Large intestine (tissue), 3 donors: ENCODE measurements around the gene KLHL14. TPM values are rescaled to one million over a fixed set of nuclear protein-coding genes. Genes with fewer than 3 reads are reported as not detected.

Experiments
- DNase-seq, 2 donors: peaks; one replicate each; pipeline versions ENCODE4 v3.0.0 to v3.0.0-alpha.2; 2013
- H3K27ac ChIP-seq: one replicate; pipeline ENCODE4 v1.5.1; 2013; ENCODE audit warnings: low read length
- H3K27me3 ChIP-seq: 2 replicates; pipeline ENCODE4 v1.6.1; 2013; ENCODE audit warnings: low read length; ENCODE audit not compliant: control insufficient read depth, insufficient read depth
- H3K36me3 ChIP-seq: 2 replicates; pipeline ENCODE4 v1.6.1; 2013; ENCODE audit warnings: low read length; ENCODE audit not compliant: control insufficient read depth, insufficient read depth
- H3K4me1 ChIP-seq: one replicate; pipeline ENCODE4 v1.6.1; 2013; ENCODE audit warnings: low read length; ENCODE audit not compliant: control insufficient read depth, insufficient read depth
- H3K4me3 ChIP-seq: one replicate; pipeline ENCODE4 v1.5.1; 2013; ENCODE audit warnings: low read length
- H3K9me3 ChIP-seq: one replicate; pipeline ENCODE4 v1.6.1; 2013; ENCODE audit warnings: mild to moderate bottlenecking, low read depth, low read length, moderate library complexity; ENCODE audit not compliant: control insufficient read depth
- WGBS: methylation state at CpG from one replicate; pipeline ENCODE4 v1.1.5; 2013; ENCODE audit warnings: low lambda C conversion rate; ENCODE audit not compliant: insufficient coverage; 5-methylcytosine and 5-hydroxymethylcytosine counted together
- polyA plus RNA-seq: library from polyadenylated mRNA; unstranded; fragments of 120-200 nt; gene quantifications from one replicate; pipeline ENCODE4 v1.2.1, GENCODE V29; 2013

KLHL14 gene
- polyA plus RNA-seq, 1 donor: 0.39 TPM

DNA sequence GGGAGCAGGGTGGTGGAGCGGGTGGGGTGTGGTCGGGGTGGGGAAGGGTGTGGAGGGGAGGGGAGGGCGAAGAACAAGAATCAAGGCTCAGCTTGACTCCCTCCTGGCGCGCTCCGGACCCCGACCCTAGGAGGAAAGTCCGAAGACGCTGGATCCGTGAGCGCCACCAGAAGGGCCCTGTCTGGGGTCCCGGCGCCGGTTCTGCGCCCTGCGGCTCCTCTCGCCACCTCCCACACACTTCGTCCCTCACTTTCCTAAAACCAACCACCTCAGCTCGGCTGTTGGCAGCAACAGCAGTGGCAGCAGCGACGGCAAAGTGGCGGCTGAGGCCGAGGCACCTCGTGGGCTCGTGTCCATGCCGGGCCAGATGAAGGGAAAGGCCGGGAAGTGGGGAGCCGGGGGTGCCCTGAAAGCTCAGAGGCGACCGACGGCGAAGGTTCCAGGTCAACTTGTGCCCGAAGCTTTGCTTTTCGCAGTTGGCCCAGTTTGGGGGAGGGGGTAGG lies 2.1 kb downstream of the KLHL14 start:
- Histone ChIP-seq H3K4me1 (peaks cover 11% of the 10 kb centered on the region), H3K36me3 (no peaks in the 10 kb centered on the region), H3K4me3 (peak overlapping the region; percentile 1), H3K27me3 (peaks cover 54% of the 10 kb centered on the region), H3K9me3 (peaks cover 4% of the 10 kb centered on the region), H3K27ac (no peak overlapping the region)
- peak; percentile 23 to 60 for DNase-seq
- WGBS: no CpG with 5 or more reads among the region's 34 CpGs

DNA sequence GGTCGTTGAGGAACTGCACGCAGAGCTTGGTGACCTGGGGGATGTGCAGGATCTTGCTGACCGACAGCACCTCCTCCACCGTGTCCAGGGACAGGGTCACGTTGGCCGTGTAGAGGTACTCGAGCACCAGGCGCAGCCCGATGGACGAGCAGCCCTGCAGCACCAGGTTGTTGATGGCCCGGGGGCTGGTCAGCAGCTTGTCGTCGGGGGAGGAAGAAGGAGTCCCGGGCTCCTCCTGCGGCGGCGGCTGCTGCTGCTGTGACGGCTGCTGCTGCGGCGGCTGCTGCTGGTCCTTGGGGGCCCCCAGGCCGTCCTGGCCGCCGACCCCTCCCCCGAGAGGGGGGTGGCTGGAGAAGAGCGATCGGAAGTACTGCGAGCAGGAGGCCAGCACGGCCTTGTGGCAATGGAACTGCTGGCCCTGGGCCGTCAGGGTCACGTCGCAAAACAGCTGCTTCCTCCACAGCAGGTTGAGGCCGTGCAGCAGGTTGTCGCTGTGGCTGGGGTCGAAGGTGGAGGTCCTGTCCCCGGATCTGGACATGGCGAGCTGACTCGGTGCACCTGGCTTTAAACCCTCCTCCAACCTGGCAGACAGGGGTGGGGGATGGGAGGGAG lies 2.7 kb downstream of the KLHL14 start:
- peaks cover 54% of the 10 kb centered on the region for H3K27me3 ChIP-seq
- no CpG with 5 or more reads among the region's 37 CpGs for WGBS
- DNase-seq: peak in 1 of 2 donors; percentile 33
- H3K9me3 ChIP-seq: peaks cover 4% of the 10 kb centered on the region
- H3K4me3 ChIP-seq: no peak overlapping the region
- H3K4me1 ChIP-seq: peaks cover 11% of the 10 kb centered on the region
- no peaks in the 10 kb centered on the region for H3K36me3 ChIP-seq
- H3K27ac ChIP-seq: no peak overlapping the region

DNA sequence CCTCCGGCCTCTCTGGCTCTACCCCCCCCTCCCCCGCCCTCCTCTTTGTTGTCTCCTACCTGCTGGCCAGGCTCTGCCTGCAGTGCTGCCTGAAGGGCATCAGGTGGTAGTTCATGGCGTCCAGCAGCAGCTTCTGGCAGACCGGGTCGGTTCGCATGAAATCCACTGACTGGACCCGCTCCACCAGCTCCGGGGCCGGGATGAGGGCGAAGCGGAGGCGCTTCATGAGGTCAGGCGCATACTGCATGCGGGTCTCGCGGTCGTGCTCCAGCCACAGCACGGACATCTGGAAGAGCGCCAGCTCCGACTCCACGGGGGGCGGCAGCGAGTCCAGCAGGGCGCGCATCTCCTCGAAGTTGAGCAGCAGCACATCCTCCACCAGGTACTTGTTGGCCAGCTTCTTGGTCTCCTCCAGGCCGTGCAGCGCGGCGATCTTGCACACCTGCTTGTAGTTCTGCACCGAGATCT lies 3.2 kb downstream of the KLHL14 start:
- Histone ChIP-seq H3K4me1 (peaks cover 11% of the 10 kb centered on the region), H3K27me3 (peaks cover 54% of the 10 kb centered on the region), H3K9me3 (peaks cover 4% of the 10 kb centered on the region), H3K4me3 (no peak overlapping the region), H3K27ac (no peak overlapping the region), H3K36me3 (no peaks in the 10 kb centered on the region)
- WGBS: no CpG with 5 or more reads among the region's 31 CpGs
- DNase-seq: peak in 1 of 2 donors; percentile 17

- no peaks in the 10 kb centered on the region for H3K36me3 ChIP-seq
- no peak overlapping the region for H3K4me3 ChIP-seq
- peak in 1 of 2 donors; percentile 10 for DNase-seq
- H3K27me3 ChIP-seq: peaks cover 54% of the 10 kb centered on the region
- H3K9me3 ChIP-seq: peaks cover 4% of the 10 kb centered on the region
- no peak overlapping the region for H3K27ac ChIP-seq
- WGBS: no CpG with 5 or more reads among the region's 8 CpGs
- H3K4me1 ChIP-seq: peaks cover 11% of the 10 kb centered on the region
Observed at GRCh38 chr18:32769071-32769585, 3.7 kb downstream of the KLHL14 start.

GRCh38 chr18:32767400-32767799 lies 5.4 kb downstream of the KLHL14 start:
- Histone ChIP-seq H3K36me3 (no peaks in the 10 kb centered on the region), H3K27ac (no peak overlapping the region), H3K4me3 (no peak overlapping the region), H3K4me1 (peaks cover 11% of the 10 kb centered on the region), H3K9me3 (peaks cover 4% of the 10 kb centered on the region), H3K27me3 (peaks cover 44% of the 10 kb centered on the region)
- WGBS: 100% methylated on average over 1 of the region's 3 CpGs
- DNase-seq: no peak

GRCh38 chr18:32764611-32765244 lies 8.1 kb downstream of the KLHL14 start:
- peaks cover 4% of the 10 kb centered on the region for H3K4me1 ChIP-seq
- DNase-seq: no peak
- WGBS: 100% methylated on average over 2 of the region's 3 CpGs
- H3K27ac ChIP-seq: no peak overlapping the region
- H3K27me3 ChIP-seq: peaks cover 19% of the 10 kb centered on the region
- no peaks in the 10 kb centered on the region for H3K9me3 ChIP-seq
- H3K4me3 ChIP-seq: no peak overlapping the region
- no peaks in the 10 kb centered on the region for H3K36me3 ChIP-seq

GRCh38 chr18:32763293-32763692 lies 9.5 kb downstream of the KLHL14 start:
- H3K4me1 ChIP-seq: peaks cover 2% of the 10 kb centered on the region
- H3K9me3 ChIP-seq: no peaks in the 10 kb centered on the region
- peaks cover 5% of the 10 kb centered on the region for H3K27me3 ChIP-seq
- no peak overlapping the region for H3K4me3 ChIP-seq
- DNase-seq: no peak
- H3K27ac ChIP-seq: no peak overlapping the region
- H3K36me3 ChIP-seq: no peaks in the 10 kb centered on the region
- whole genome bisulfite sequencing: 43% methylated on average over 1 of the region's 2 CpGs

DNA sequence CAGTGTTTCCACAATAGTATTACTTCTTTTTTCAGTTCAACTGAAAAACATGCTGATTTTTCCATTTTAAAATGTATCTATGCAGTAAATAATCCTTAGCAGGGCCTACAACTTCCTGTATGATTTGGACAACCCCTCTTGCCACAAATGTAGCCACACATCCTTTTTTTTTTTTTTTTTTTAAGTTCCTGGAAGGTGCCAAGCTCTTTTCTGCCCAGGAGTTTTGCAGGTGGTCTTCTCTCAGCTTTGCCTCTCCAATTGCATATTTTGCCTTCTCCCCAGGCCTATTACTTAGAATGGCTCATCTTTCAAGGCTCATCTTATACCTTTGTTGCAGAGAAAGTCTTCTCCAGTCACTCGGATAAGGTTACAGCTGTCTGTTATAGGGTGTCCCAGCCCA lies 11.6 kb downstream of the KLHL14 start:
- no peaks in the 10 kb centered on the region for H3K36me3 ChIP-seq
- H3K4me3 ChIP-seq: no peak overlapping the region
- no CpG with 5 or more reads among the region's 1 CpG for WGBS
- H3K27ac ChIP-seq: no peak overlapping the region
- H3K4me1 ChIP-seq: peaks cover 2% of the 10 kb centered on the region
- no peaks in the 10 kb centered on the region for H3K9me3 ChIP-seq
- DNase-seq: no peak
- H3K27me3 ChIP-seq: no peaks in the 10 kb centered on the region

DNA sequence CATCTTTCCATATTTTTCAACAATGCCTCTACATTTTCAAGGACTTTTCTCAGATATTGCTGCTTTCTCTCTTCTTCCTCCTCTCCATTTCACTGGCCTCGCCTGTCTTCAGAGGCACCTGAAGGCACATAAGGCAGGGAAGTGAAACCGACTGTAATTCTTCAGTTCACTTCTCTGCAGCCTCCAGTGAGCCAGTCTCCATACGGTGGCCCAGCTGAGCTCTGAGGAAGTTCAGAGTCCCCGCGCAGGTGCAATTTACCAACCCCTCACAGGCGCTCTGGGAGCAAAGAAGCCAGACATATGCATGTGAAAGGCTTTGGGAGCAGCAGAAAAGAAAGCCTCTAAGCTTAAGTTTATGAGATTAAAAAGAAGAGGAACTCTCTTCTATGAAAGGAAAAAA lies 12.4 kb downstream of the KLHL14 start:
- H3K4me3 ChIP-seq: no peak overlapping the region
- no peaks in the 10 kb centered on the region for H3K9me3 ChIP-seq
- H3K36me3 ChIP-seq: no peaks in the 10 kb centered on the region
- no peak overlapping the region for H3K27ac ChIP-seq
- peaks cover 2% of the 10 kb centered on the region for H3K4me1 ChIP-seq
- no CpG with 5 or more reads among the region's 6 CpGs for WGBS
- no peaks in the 10 kb centered on the region for H3K27me3 ChIP-seq
- DNase-seq: peak in 1 of 2 donors; percentile 45

DNA sequence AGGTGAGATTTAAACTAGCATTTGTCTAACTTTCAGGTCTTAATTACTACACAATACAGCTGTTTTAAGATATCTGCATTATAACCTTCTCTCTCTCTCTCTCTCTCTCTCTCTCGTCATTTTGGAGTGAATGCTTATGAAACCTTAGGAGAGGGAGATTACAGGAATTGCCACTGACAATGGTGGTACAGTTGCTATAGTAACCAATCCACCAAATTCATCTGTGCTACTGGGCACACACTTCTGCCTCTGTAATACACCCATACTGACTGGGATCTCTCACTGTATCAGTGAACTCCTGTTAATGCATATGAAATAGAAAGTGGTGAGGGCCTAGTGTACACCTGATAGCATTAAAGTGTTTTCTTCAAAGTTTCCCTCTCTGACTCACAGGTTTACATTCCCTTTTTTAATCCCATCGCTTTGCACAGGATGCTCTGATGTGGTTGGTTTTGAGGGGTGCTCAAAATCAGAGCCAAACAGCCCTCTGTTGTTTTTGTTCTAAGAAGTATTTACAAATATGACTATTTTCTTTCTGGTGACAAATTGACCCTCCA lies 13.1 kb downstream of the KLHL14 start:
- H3K36me3 ChIP-seq: no peaks in the 10 kb centered on the region
- H3K4me3 ChIP-seq: no peak overlapping the region
- H3K27me3 ChIP-seq: peaks cover 5% of the 10 kb centered on the region
- no peaks in the 10 kb centered on the region for H3K9me3 ChIP-seq
- no CpG with 5 or more reads among the region's 2 CpGs for WGBS
- no peak for DNase-seq
- peaks cover 2% of the 10 kb centered on the region for H3K4me1 ChIP-seq
- H3K27ac ChIP-seq: no peak overlapping the region
